Renal cortex interstitium (tissue), 11 donors: ENCODE measurements around the gene NEK2. TPM values are rescaled to one million over a fixed set of nuclear protein-coding genes. Genes with fewer than 3 reads are reported as not detected.
"Not testable (repeated sequence)": the region's sequence is repeated elsewhere in the genome, so short reads cannot be mapped to it uniquely, and the experiment has no call there.

Experiments
- DNase-seq, 11 donors: peaks; one replicate each; pipeline ENCODE4 v3.0.0-alpha.2; 2013; ENCODE audit warnings: low read depth in 9 of 11, low spot score in 4 of 11; ENCODE audit errors: extremely low read depth in 1 of 11
- polyA plus RNA-seq, 3 donors: library from polyadenylated mRNA; unstranded; fragments of 120-200 nt; gene quantifications; one replicate each; pipeline ENCODE4 v1.2.1, GENCODE V29; 2013; ENCODE audit not compliant: insufficient read length in 3 of 3

The NEK2 gene
- polyA plus RNA-seq, 3 donors: 15.8 to 23.6 (median 22.1) TPM

GRCh38 chr1:211639475-211640300 is 35.7 kb downstream of the NEK2 start:
- no peak for DNase-seq

GRCh38 chr1:211638689-211639101 is 36.7 kb downstream of the NEK2 start:
- no peak for DNase-seq

- DNase-seq: no peak
Measured at GRCh38 chr1:211638246-211638645, 37.2 kb downstream of the NEK2 start.

- DNase-seq: no peak
Measured at GRCh38 chr1:211637066-211637465, 38.4 kb downstream of the NEK2 start.

- not testable (repeated sequence) for DNase-seq
Measured at GRCh38 chr1:211636575-211637029, 38.8 kb downstream of the NEK2 start.

GRCh38 chr1:211635597-211636205 is 39.7 kb downstream of the NEK2 start:
- no peak for DNase-seq

GRCh38 chr1:211634931-211635330 is 40.5 kb downstream of the NEK2 start:
- no peak for DNase-seq

- DNase-seq: no peak
Measured at GRCh38 chr1:211634461-211634860, 41.0 kb downstream of the NEK2 start.

- no peak for DNase-seq
Measured at GRCh38 chr1:211633524-211633846, 41.9 kb downstream of the NEK2 start.

GRCh38 chr1:211632808-211633523 is 42.5 kb downstream of the NEK2 start:
- DNase-seq: no peak

GRCh38 chr1:211632117-211632807 is 43.2 kb downstream of the NEK2 start:
- no peak for DNase-seq

GRCh38 chr1:211631168-211631567 is 44.3 kb downstream of the NEK2 start:
- DNase-seq: no peak

GRCh38 chr1:211630236-211631081 is 45.0 kb downstream of the NEK2 start:
- no peak for DNase-seq

GRCh38 chr1:211628417-211628816 is 47.0 kb downstream of the NEK2 start:
- no peak for DNase-seq

GRCh38 chr1:211627259-211627658 is 48.2 kb downstream of the NEK2 start:
- DNase-seq: no peak

GRCh38 chr1:211625866-211626265 is 49.6 kb downstream of the NEK2 start:
- not testable (repeated sequence) for DNase-seq

GRCh38 chr1:211625040-211625439 is 50.4 kb downstream of the NEK2 start:
- no peak for DNase-seq

- DNase-seq: no peak
Measured at GRCh38 chr1:211623515-211623914, 51.9 kb downstream of the NEK2 start.
